Keratinocyte (primary cell): ENCODE measurements around the gene ZNF358. TPM values are rescaled to one million over a fixed set of nuclear protein-coding genes. Genes with fewer than 3 reads are reported as not detected.

Experiments used
- DNase-seq: peaks from one replicate; pipeline ENCODE4 v3.0.0-alpha.2; 2011; ENCODE audit warnings: low read depth, missing footprints, low spot score
- FAIRE-seq: peaks from 2 replicates; lab custom pipeline; 2011; peaks lifted over from hg19 to GRCh38; lab: Jason Lieb, UNC
- H2AFZ ChIP-seq: 2 replicates; pipeline ENCODE4 v1.6.0; 2012; ENCODE audit warnings: low read length, control low read depth, inconsistent platforms; ENCODE audit not compliant: control insufficient read depth
- H3K27ac ChIP-seq: 2 replicates; pipeline ENCODE4 v1.5.1; 2011; ENCODE audit warnings: low read length; ENCODE audit not compliant: control insufficient read depth, insufficient read depth
- H3K27me3 ChIP-seq: 3 replicates; pipeline ENCODE4 v1.6.0; 2011; ENCODE audit warnings: low read length; ENCODE audit not compliant: control insufficient read depth, insufficient read depth; ENCODE audit errors: extremely low read depth
- H3K36me3 ChIP-seq, 2 experiments: 2 replicates in 1 of 2; 3 replicates in 1 of 2; pipeline ENCODE4 v1.5.1; 2011; ENCODE audit warnings: low read length in 2 of 2, mild to moderate bottlenecking in 1 of 2; ENCODE audit not compliant: control insufficient read depth in 2 of 2, insufficient read depth in 2 of 2; ENCODE audit errors: extremely low read depth in 1 of 2
- H3K4me1 ChIP-seq: 3 replicates; pipeline ENCODE4 v1.5.1; 2011; ENCODE audit warnings: low read length; ENCODE audit not compliant: control insufficient read depth, insufficient read depth; ENCODE audit errors: extremely low read depth
- H3K4me2 ChIP-seq: 3 replicates; pipeline ENCODE4 v1.6.0; 2011; ENCODE audit warnings: low read depth, low read length; ENCODE audit not compliant: control insufficient read depth, insufficient read depth; ENCODE audit errors: extremely low read depth
- H3K4me3 ChIP-seq, 3 experiments: fragments of 200-600 bp in 1 of 3; sonication (generic) in 1 of 3; 2 replicates in 2 of 3; 3 replicates in 1 of 3; pipeline ENCODE4 v1.5.1; 2011 to 2016; ENCODE audit warnings: low read length in 3 of 3, mild to moderate bottlenecking in 3 of 3, control low read depth in 2 of 3, inconsistent platforms in 1 of 3, low read depth in 1 of 3, mixed read lengths in 1 of 3, mixed run types in 1 of 3, moderate library complexity in 1 of 3; ENCODE audit not compliant: control insufficient read depth in 2 of 3, insufficient read depth in 2 of 3; ENCODE audit errors: extremely low read depth in 1 of 3
- H3K79me2 ChIP-seq: 2 replicates; pipeline ENCODE4 v1.6.0; 2012; ENCODE audit warnings: low read length; ENCODE audit not compliant: control insufficient read depth, insufficient read depth
- H3K9ac ChIP-seq: 3 replicates; pipeline ENCODE4 v1.6.0; 2011; ENCODE audit warnings: low read length; ENCODE audit not compliant: control insufficient read depth, insufficient read depth; ENCODE audit errors: extremely low read depth
- H3K9me1 ChIP-seq: 3 replicates; pipeline ENCODE4 v1.6.0; 2011; ENCODE audit warnings: low read length; ENCODE audit not compliant: control insufficient read depth, insufficient read depth; ENCODE audit errors: extremely low read depth
- H3K9me3 ChIP-seq: 2 replicates; pipeline ENCODE4 v1.5.1; 2012; ENCODE audit warnings: low read depth, low read length; ENCODE audit not compliant: control insufficient read depth
- H4K20me1 ChIP-seq: 3 replicates; pipeline ENCODE4 v1.6.0; 2011; ENCODE audit warnings: low read length; ENCODE audit not compliant: control insufficient read depth, insufficient read depth; ENCODE audit errors: extremely low read depth
- EZH2 ChIP-seq: IDR thresholded peaks from one replicate; pipeline ENCODE4 v1.6.1; 2012; ENCODE audit warnings: inconsistent platforms, mild to moderate bottlenecking, low read length, moderate library complexity
- dilution Hi-C: fragments of 300-500 bp; cut with MboI; formaldehyde crosslinking; loops from one replicate; pipeline ENCODE4 v1.7.0; 2020; ENCODE audit warnings: low sequenced_read_pairs; ENCODE audit not compliant: extremely low pct_ligation_motif_present
- polyA plus RNA-seq, 5 experiments: library from polyadenylated mRNA; depleted of rRNA in 3 of 5; stranded (reverse) in 3 of 5; stranded (forward) in 1 of 5; unstranded in 1 of 5; fragments of >200 nt; gene quantifications; 1 replicate in 1 of 5; 2 replicates in 3 of 5; 3 replicates in 1 of 5; pipeline versions ENCODE4 v1.2.1 to v1.2.3, GENCODE V29; 2011 to 2012; ENCODE audit warnings: missing spikeins in 2 of 5, low read depth in 1 of 5, low replicate concordance in 1 of 5
- TF ChIP-seq, protein P1 (sequence below), 3 experiments: IDR thresholded peaks in 1 of 3; conservative IDR thresholded peaks in 1 of 3; optimal IDR thresholded peaks in 1 of 3; 2 replicates in 2 of 3; 3 replicates in 1 of 3; pipeline versions ENCODE3 to v1.5.1; 2011; ENCODE audit warnings: low read length in 3 of 3, mild to moderate bottlenecking in 3 of 3, moderate library complexity in 2 of 3, control low read depth in 1 of 3, inconsistent platforms in 1 of 3; ENCODE audit not compliant: insufficient read depth in 2 of 3; ENCODE audit errors: extremely low read depth in 1 of 3

ZNF358 gene
- polyA plus RNA-seq, 1 donor (not counting 4 experiments of a cell fraction or from before 2014, with no cell fraction given) = 8.5 TPM

DNA sequence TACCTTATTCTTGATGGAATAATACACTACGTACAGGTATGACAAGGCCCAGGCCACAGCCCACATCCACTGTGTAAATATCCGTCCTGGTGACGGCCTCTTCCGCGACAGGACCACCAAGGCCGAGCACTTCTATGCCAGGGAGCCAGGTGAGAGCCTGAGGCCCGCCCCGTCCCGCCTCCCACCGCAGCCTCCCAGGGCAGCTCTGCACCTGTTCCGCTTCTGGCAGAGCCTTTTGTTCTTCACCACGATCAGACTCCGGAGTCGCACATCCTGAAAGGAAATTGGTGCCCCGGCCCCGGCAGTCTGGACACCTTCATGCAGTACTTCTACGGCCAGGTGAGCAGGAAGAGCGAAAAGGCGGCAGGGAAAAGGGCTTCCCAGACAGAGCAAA, 10.6 kb upstream of the ZNF358 start:
- H3K79me2 ChIP-seq = no peaks in the 10 kb centered on the region
- dilution Hi-C loops = no loop called here
- H3K27me3 ChIP-seq = peaks cover 4% of the 10 kb centered on the region
- peaks cover 2% of the 10 kb centered on the region for H3K4me1 ChIP-seq
- H2AFZ ChIP-seq = no peak overlapping the region
- no peak overlapping the region for H3K4me3 ChIP-seq
- no peak overlapping the region for H3K4me2 ChIP-seq
- no peaks in the 10 kb centered on the region for H3K9me1 ChIP-seq
- no peaks in the 10 kb centered on the region for H4K20me1 ChIP-seq
- DNase-seq (no peak), FAIRE-seq (no peak)
- no peak overlapping the region for H3K27ac ChIP-seq
- no peak overlapping the region for H3K9ac ChIP-seq
- H3K9me3 ChIP-seq = no peaks in the 10 kb centered on the region
- TF ChIP-seq, protein P1, sequence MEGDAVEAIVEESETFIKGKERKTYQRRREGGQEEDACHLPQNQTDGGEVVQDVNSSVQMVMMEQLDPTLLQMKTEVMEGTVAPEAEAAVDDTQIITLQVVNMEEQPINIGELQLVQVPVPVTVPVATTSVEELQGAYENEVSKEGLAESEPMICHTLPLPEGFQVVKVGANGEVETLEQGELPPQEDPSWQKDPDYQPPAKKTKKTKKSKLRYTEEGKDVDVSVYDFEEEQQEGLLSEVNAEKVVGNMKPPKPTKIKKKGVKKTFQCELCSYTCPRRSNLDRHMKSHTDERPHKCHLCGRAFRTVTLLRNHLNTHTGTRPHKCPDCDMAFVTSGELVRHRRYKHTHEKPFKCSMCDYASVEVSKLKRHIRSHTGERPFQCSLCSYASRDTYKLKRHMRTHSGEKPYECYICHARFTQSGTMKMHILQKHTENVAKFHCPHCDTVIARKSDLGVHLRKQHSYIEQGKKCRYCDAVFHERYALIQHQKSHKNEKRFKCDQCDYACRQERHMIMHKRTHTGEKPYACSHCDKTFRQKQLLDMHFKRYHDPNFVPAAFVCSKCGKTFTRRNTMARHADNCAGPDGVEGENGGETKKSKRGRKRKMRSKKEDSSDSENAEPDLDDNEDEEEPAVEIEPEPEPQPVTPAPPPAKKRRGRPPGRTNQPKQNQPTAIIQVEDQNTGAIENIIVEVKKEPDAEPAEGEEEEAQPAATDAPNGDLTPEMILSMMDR (optimal IDR thresholded peaks at IDR 0.05 in 1 of 3, IDR thresholded peaks at IDR 0.05 in 1 of 3, conservative IDR thresholded peaks at IDR 0.05 in 1 of 3; ENCODE audit: extremely low read depth in 1 of 3, insufficient read depth in 2 of 3, low read length in 3 of 3) = no peak
- no peak for TF ChIP-seq EZH2
- H3K36me3 ChIP-seq = no peaks in the 10 kb centered on the region

DNA sequence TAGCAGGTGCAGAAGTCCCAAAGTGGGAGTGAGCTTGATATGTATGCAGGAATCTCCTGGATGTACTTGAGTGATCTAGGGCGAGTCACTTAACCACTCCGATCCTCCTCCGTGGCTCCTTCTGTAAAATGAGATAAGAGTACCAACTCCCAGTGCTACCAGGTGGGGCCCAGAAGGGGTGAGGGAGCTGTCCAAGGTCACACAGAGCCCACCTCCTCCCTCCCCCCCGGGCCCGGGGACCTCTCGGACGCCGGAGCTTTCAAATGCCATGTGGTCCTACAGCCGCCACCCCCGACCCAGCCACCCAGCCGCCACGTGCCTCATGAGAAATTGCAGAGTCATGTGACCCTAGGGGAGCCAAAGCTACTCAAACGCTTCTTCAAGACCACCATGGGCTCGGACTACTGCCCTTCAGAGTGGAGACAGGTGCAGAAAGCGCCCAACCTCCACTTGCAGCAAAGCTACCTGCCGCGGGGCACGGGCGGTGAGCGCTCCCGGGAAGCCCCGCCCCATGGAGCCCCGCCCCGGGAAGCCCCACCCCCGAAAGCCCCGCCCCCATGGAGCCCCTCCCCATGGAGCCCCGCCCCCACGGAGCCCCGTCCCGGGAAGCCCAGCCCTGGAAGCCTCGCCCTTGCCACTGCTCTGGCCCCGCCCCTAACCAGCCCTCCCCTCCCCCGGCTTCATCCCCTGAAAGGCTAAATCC, 10.1 kb upstream of the ZNF358 start:
- FAIRE-seq = no peak
- Histone ChIP-seq H3K9ac (no peak overlapping the region), H3K79me2 (no peaks in the 10 kb centered on the region), H3K36me3 (no peaks in the 10 kb centered on the region), H3K27ac (no peak overlapping the region), H3K4me1 (no peaks in the 10 kb centered on the region), H3K4me2 (peak overlapping the region; percentile 22), H3K9me3 (no peaks in the 10 kb centered on the region), H3K9me1 (no peaks in the 10 kb centered on the region), H3K4me3 (peak overlapping the region in 1 of 3 experiments; percentile 3), H4K20me1 (no peaks in the 10 kb centered on the region), H3K27me3 (no peaks in the 10 kb centered on the region), H2AFZ (peak overlapping the region; percentile 60)
- no peak for DNase-seq
- TF ChIP-seq EZH2 = no peak
- TF ChIP-seq, protein P1 (optimal IDR thresholded peaks at IDR 0.05 in 1 of 3, IDR thresholded peaks at IDR 0.05 in 1 of 3, conservative IDR thresholded peaks at IDR 0.05 in 1 of 3; ENCODE audit: extremely low read depth in 1 of 3, insufficient read depth in 2 of 3, low read length in 3 of 3) = no peak
- dilution Hi-C loops = no loop called here
